Liver (tissue), 3 donors: Measurements from ENCODE around the gene MYO9A.

Experiments used
- ATF3 ChIP-seq: IDR thresholded peaks from 2 replicates; pipeline ENCODE4 v1.6.1; 2016; ENCODE audit warnings: antibody characterized with exemption
- CTCF ChIP-seq: fragments of 150-350 bp; IDR thresholded peaks from 2 replicates; pipeline ENCODE4 v1.5.1; 2017; ENCODE audit warnings: improper control_type of control experiment, low read depth, low read length; ENCODE audit not compliant: missing input control
- RAD21 ChIP-seq, 2 donors: IDR thresholded peaks; 2 replicates each; pipeline ENCODE4 v1.6.1; 2016; ENCODE audit warnings: antibody characterized with exemption in 2 of 2, mild to moderate bottlenecking in 2 of 2
- donor health status: healthy.
- donor health status: healthy.

- TF ChIP-seq CTCF: no peak
- TF ChIP-seq RAD21 (IDR thresholded peaks at IDR 0.05): no peak
- no peak for TF ChIP-seq ATF3
Measured at GRCh38 chr15:72096796-72097195, 21.2 kb downstream of the MYO9A start.
